HG03045 (cell line): ENCODE data around the gene RPS6KA6.

Source experiments
- ATAC-seq: cut with Tn5 transposase; IDR thresholded peaks from one replicate; pipeline ENCODE4 v1.9.1; 2021; ENCODE audit warnings: mild to moderate bottlenecking, moderate library complexity; ENCODE audit not compliant: unreplicated experiment

The RPS6KA6 gene

DNA sequence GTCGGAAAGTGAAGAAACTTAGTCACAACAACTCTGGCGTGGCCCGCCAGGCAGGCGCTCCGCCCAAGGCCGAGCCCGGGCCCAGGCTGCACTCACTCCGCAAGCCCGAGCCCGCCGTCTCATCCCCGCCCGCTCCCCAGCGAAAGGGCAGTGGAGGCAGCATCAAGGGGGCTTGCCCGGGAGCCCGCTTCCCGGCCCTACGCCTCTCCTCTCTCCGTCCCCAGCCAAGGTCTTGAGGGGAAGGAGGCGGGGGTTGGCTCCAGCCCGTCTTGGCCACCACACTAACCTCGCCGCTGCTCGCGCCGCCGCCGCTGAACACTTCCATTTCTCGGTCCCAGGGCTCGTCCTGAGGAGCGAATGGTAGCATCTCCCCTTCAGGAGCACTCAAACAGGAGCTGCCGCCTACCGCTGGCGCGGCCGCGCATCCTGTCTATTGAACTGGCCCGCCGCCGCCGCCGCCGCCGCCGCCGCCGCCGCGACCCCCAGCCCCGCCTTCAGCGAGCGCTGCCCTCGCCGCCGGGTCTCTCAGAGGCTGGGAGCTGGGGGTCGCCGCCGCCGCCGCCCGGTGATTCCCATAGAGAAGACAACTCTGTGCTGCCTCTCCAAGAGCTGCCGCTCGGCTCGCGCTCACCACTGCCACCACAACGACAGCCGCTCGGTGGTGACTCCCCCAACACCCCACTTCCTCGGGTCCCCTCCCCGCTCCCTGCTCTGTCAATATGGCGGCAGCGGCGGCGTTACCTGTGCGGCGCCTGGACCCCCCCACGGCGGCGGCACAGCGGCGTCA, at the start of gene RPS6KA6:
TSS of gene RPS6KA6 (minus strand) at position 667 of the 787 bp plus-strand sequence. CDS start at position 367, 300 bp downstream.
- ATAC-seq: peak; percentile 57

DNA sequence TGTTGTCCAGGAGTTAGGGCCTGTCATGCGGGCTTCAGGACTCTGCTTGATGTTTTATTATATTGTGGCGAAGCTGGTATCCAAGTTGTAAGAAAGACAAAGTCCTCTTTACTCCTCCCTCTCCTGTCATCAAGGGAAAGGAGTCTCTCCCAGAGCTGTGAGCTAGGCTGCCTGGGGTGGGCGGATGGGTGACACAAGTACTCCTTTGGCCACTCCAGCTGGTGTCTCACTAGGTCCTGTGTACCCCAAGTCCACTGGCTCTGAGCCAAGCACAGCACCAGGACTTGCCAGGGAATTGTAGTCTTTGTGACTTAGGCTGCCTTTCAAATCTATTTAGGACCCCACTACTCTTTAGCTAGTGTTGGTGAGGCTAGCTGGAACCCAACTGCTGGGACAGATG, 36.7 kb upstream of the RPS6KA6 start:
- no peak for ATAC-seq

DNA sequence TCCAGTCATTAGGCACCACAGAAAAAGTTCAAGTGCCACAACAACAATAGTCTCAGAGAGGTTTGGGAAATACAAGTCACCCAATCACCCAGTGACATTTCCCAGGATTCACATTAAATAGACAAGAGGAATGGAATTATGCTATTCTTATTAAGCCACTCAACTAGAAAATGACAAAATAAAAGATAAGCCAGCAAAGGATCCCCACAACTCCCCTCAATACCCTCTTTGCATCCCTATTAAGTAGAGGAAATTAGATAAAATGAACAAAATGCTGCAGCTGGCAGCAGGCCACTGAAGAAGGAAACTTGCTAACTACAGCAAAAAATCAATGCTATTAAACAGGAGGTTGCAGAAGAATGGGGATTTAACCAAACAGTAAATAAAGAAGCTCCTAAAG, 35.3 kb upstream of the RPS6KA6 start:
- no peak for ATAC-seq

DNA sequence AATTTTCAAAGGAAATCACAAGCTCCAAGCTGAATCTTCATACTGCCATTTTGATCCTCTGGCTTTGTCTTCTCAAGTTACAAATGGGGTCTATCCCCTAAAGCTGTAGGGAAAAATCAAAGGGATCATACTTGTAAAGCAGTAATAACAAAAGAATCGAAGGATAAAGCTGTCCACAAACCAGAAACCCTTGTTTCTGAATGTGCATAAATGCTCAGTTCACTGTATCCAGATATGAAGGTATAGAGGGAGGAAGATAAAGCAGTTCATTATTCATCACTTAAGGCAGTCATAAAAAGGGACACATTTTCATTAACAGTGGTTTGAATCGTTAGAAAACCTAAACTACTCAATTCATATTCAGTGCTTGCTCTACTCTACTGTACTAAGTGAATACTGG, 33.2 kb upstream of the RPS6KA6 start:
- ATAC-seq: no peak

DNA sequence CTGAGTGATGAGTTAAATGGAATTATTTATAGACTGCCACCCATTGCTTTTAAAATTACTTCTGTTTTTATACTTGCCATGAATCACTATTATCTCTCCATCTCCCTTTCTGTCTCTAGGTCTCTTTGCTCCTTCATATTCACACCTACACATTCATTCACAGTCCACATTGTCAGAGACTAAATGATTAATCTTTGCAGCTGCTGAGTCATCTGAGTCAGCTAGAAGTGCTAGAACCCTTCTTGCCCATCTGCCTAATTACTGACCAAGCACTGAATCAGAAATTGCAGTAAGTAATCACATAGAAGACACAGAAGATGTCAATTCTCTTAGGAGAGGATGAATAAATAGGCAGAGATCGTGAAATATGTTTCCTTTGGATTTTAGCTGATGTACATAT, 31.6 kb upstream of the RPS6KA6 start:
- ATAC-seq: no peak

DNA sequence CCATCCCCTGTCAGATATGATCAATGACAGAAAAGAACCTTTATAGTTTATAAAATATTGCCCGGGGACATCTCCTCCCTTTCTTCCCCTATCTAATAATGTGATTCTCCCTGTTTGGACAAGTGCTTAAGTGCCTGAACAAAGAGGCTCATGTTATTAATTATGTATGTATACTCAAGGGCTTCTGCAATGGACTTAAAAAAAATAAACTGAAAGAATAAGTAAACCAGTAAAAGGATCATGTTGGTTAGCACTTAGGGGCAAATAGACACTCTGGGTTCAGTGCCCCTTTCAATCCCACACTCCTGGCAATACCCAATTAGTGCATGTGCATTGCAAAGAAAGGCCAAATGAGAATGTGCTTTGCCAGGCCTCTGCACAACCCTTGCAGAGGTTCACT, 30.7 kb upstream of the RPS6KA6 start:
- no peak for ATAC-seq

DNA sequence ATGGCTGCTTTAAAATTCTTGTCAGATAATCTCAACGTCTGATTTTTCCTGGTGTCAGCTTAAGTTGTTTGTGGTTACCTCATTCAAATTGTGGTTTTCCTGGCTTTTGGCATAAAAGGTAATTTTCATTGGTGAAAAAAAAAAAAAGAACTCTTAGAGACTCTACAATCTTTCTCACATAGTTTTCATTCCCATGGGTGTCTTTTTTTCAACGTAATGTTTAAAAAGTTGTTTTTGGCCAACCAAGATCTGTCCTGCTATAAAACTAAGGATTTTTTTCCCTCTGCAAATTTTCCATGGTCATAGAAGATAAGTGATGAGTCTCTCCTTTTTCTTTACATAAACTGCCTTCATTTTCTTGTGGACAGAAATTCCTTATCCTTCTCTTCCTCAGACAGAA, 28.9 kb upstream of the RPS6KA6 start:
- ATAC-seq: no peak

DNA sequence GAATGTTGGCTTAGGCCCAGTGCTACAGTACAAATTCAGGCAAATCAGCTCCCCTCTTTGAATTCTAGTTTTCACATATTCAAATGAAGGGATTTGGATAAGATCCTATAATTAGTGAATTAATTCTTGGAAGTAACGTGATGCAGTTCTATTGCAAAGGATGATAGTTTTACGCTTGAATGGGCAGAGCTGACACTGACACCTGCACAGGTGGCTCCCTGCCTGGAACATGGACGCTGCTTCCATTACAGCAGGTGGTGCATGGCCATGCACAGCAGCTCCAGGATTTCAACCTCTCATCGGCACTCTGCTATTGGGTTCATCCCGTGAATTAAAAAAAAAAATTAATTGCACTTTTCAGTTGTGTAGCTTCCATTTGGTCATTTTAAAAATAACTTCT, 28.4 kb upstream of the RPS6KA6 start:
- no peak for ATAC-seq

DNA sequence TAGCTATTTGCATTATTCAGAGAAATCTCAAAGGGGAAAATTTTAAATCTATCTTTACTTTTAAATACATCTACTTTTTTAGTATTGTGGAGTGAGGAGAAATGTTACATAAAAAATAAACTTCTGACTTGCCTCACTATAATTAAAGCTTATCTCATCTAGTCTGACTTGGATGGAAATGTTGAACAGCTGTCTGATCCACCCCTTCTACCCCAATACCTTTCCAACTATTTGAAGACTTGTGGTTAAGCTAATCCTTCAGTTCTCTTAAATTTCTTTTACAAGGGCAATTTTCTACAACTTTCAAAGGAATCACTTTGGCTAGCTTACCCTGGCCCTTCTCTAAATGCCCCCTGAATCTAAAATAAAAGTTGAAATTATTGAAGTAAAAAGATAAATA, 17.3 kb upstream of the RPS6KA6 start:
- ATAC-seq: no peak

DNA sequence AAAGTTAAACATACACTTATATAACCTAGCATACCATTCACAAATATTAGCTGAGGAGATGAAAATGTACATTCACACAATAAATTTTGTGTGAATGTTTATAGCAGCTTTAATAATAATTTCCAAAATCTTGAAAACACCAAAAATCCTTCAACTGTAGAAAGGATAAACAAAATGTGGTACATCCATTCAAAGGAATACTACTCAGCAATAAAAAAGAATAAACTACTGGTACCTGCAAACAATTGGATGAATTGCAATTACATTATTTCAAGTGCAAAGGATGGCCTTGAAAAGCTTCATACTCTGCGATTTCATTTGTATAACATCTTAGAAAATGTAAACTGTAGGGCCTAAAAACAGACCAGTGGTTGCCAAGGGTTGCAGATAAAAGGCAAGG, 11.7 kb upstream of the RPS6KA6 start:
- no peak for ATAC-seq

DNA sequence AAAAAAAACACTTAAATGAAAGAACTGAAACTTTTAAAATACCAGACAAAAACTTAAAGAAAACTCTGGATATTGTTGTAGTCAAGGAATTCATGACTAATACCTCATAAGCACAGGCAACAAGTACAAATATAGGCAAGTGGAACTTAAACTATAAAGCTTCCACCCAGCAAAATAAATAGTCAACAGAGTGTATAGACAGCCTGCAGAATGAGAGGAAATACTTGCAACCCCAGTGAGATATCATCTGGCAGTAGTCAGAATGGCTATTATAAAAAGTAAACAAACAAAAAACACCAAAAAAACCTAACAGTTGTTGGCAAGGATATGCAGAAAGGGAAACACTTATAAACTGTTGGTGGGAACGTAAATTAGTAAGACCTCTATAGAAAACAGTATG, 9.6 kb upstream of the RPS6KA6 start:
- ATAC-seq: no peak

DNA sequence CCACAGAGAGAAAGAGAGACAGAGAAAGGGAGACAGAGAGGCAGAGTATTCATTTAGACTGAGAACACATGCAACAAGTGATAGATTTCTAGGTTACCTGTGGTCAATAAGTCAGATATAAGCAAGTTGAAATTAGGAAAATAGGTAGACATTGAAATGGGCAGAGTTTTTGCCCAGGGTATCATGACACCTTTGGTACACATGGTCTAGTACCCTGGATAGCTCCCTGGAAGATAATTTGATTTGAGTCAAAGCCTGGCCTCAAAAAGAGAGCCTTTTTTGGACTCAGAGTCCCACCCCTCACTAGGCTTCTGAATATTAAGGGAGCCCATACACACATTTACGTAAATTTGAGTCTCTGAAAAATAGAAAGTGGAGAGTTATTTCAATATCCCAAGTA, 4.0 kb upstream of the RPS6KA6 start:
- no peak for ATAC-seq

DNA sequence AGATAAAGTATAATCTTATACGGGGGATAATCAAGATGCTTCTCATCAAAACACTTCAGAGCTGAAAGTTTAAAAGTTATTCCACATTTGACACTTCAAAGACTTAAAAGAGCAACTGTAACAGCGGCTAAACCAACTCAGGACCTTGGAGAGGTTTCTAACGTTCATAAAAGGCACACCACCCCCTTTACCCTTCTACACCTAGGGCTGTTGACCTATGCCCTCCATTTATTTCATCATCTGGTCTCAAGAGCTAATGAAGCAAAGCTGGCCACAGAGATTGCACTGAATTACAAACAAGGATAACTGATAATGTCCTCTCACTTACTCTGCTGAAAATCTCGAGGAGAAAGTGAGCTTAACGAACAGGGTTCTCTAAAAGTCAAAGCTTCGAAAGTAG, 1.1 kb upstream of the RPS6KA6 start:
- no peak for ATAC-seq

DNA sequence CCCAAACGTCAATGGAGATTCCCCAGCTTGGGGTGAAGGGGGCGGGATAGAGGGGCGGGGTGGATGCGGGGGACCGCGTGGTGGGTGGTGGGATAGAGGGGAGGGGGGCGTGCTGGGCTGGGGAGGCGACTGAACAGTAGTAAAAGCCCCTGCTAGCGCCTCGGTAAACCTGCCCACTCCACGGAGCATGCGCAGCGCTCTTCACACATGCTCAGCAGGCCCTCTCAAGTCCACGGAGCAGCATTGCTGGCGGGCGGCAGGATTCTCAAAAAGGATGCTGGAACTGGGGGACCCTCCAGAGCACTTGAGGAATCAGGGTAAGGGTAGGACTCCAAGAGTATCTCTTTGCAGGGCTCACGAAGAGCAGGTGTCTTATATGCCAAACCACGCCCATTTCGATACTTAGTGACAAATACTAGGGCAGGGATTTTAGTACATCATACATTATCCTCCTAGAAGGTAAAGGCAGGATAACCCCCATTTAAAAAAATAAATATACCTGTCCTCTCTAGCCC, 378 bp upstream of the RPS6KA6 start:
- peak; percentile 65 for ATAC-seq

DNA sequence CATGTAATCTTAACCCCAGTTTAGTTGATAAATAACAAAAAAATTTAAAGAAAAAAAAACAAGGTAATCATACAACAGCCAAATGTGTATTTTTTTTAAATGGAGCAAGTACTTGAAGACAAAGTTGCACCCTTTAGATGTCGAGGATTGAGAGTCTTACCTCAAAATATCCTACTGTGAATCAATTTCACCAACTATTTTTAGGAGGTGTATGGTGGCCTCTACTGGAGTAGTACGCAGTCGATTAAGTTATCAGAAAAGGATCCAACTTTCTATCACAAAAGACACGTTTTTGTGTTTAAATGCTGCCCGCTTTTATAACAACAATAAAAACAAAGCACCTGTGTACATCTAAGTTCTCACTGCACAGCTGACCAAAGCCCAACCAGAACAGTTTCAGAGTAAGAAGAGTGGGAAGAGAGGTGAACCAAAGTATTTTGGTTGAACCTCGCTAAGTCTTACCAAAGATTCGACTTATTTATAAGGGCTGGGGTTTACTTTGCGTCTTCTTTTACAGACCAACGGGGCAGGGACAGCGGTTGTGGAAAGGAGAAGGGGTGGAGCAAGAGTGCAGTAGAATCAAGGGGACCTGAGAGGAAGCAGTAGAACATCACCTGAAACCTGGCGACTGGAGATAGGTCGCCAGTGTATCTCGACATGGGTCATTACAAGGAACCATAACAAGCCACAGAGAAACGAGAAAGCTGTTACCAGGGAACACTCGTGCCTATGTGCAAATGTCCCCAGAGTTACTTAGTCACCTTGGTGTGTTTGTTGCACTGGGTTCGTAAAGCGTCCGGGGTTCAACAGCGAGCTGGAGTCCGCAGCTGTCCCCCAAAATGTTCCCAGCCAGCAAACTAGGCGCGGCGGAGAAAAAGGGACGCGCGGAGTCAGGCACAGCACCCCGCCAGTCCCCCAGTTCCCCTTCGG, 1.1 kb downstream of the RPS6KA6 start:
- no peak for ATAC-seq

DNA sequence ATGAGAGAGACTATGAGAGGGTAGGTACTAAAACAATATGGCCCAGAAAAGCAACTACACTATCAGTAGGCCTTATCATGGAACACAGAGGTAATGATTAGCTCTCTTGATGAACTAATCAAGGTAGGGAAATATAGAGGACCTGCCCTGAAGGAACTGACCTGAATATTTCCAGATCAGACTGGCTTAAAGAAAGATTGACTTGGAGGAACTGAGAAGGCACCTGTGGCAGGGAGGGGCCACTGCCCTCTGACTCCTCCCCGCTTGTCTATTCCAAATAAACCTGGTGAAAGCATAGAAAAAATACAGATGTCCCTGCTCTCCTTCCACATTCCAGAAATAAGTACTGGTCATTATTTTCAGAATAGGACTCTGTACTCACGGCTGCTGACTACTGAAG, 5.5 kb downstream of the RPS6KA6 start:
- ATAC-seq: no peak

DNA sequence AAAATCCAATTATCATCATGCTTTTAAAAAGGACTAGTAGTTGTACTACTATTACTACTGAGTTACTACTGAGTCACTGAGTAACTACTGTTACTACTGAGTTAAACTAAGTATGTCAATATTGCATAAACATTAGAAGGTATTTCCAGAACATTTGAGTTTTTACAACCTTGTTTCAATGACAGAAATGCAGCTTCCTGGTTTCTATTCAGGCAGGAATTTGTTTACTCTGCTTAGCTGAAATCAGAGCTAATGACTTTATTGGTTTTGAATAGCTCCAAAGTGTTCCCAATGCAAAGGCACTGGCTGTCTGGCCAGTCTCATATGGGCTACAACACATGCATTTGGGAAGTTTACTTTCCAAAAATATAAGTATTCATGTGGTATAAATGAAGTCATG, 12.0 kb downstream of the RPS6KA6 start:
- ATAC-seq: no peak

DNA sequence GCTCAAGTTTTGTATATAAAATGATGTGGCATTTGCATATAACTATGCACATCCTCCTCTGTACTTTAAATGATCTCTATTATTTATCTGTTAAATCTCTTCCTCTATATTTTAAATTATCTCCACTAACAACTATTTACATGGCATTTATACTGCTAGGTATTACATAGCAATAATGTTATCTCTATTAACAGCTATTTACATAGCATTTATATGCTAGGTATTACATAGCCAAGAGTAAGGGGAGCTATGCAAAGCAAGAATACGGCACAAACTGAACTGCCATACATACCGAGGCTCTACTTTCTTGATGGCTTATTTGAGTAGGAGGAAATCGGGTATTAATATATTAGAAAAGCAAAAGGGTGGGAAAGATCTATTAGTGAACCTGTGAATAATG, 12.7 kb downstream of the RPS6KA6 start:
- ATAC-seq: no peak

DNA sequence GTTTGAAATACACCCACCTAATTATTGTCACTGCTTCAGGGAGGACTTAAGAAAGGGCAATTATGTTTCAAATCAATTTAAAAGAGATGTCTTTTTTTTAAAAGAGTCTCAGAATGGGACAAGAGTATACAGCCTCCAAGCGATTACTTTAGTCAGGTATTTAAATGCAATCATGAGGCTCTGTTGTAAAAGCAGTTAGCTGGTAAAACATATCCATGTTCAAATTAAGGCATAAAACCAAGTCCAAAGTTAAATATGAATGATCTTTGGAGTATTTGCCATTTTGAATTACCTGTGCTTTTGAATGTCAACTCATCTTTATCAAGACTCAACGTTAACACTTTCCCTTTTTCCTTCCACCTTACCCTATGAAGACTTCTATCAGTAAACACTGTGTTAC, 13.7 kb downstream of the RPS6KA6 start:
- ATAC-seq: no peak

DNA sequence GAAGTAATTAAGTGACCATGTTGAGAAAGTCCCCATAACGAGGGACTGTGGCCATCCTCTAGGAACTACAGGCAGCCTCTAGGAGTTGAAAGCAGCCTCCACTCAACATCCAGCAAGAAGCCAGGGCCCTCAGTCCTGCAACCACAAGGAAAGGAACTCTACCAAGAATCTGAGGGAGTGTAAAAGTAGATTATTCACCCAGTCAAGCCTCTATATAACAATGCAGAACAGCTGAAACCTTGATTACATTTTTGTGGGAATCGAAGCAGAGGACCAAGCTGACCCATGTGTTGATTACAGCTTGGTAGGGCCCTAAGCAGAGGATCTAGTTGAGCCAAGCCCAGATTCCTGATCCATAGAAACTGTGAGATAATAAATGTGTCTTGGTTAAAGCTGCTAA, 17.1 kb downstream of the RPS6KA6 start:
- no peak for ATAC-seq

DNA sequence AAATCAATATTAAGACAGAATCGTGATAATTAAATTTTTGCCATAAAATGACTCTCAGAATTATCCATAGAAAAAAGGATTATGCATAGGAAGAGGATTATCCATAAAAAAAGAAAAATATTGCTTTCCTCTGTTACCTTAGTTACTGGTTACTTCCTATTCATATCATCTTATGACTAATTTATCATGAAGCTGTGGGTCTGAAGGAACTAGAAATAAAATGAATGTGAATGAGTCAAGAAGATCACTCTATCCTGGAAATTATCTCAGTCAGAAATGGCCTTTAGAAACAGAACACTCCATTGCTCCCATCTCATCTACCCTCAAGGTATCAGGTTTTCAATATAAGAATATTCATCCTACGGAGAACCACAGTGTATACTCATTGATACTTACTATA, 19.4 kb downstream of the RPS6KA6 start:
- no peak for ATAC-seq

DNA sequence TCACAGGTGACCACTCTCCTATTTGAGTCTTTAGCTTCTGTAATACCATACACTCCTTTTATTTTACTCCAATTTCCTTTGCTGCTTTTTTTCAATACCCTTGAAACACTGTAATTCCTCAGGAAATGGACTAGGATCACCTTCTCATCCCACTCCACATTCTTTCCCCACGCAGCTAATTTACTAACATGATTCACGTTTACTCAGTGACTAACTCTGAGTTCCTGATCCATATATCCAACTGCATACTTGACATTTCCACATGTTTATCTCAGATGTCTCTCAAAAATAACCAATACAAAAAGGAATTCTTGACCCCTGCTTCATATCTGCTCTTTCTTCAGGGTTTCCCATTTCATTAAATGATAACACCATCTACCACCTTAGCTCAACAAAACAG, 19.9 kb downstream of the RPS6KA6 start:
- ATAC-seq: no peak
